M059J (cell line): ENCODE data around the gene CD48. TPM values are rescaled to one million over a fixed set of nuclear protein-coding genes. Genes with fewer than 3 reads are reported as not detected.

Source experiments
- DNase-seq: peaks from one replicate; pipeline ENCODE4 v3.0.0-alpha.2; 2012; ENCODE audit warnings: low read depth
- total RNA-seq: library from RNA; depleted of rRNA; stranded (reverse); fragments of >200 nt; shearing (Covaris generic); gene quantifications from 2 replicates; pipeline ENCODE4 v1.2.3, GENCODE V29; 2014; rRNA removed

The CD48 gene
- total RNA-seq, 1 experiment from 2014 or later: 0.05 TPM

DNA sequence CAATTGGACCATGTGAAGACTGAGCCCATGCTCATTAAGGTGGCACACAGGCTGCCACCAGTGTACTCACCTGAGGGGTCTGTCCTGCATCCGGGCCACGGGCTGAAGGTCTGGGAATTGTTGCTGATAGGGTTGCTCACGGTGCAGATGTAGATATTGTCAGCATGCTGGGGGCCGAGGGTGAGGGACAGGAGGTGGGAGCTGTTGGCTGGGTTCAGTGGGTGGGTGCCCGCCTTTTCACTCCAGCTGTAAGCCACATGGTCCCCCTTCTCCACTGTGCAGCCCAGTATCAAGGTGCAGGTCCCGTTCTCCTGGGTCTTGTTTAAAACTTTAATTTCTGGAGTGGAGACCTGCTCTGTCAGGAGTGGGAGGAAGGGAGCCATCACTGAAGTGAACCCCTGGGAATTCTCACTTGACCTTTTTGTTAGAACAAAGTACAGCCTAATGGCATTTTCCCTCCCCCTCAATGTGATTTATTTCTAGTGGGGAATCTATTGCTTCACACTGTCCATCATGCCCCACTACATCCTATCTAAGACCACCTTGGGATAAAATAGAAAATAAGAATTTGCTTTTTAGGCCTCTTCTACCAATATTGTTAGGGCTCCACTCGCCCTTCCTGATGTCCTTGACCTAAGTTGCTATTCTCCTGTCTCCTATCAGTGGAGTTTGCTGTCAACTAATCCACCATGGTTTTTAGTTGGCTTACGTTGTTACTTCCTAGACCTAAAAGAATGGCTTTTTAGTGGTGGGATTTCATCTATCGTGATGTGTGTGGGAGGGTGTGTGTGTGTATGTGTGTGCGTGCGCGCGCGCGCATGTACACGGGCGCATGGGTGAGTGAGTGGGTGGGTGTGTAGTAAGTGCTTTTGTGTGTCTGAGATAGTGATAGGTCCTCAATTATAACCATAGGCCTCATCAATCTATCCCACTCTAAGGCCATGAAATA is 76.8 kb downstream of the CD48 start:
- DNase-seq: no peak

DNA sequence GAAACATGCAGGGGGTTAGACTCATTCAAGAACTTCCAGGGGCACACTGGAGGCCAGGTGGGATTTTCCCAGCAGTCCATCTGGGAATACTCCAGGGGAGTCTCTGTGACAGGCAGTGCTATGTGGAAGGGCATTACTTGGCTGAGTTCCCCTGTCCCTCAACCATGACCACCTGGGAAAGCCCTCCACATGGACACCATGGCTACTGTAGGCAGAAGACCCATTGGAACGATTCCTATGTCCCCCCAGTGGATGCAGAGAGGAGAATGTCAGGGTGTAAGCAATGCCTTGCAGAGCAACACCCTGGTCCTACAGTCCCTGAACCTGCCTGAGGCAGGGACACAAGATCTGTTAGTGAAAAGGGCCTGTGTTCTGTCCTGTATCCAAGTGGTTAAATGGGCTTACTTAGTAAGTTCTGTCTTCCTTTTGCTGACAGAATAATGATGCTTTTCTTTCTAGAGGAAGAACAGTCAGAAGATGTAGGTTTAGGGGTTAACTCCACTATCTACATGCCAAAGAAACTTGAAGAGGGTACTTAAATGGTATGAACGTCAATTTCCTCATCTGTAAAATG is 78.2 kb downstream of the CD48 start:
- DNase-seq: no peak

GRCh38 chr1:160631983-160632625 is 79.5 kb downstream of the CD48 start:
- no peak for DNase-seq

GRCh38 chr1:160630523-160631451 is 80.8 kb downstream of the CD48 start:
- DNase-seq: no peak

DNA sequence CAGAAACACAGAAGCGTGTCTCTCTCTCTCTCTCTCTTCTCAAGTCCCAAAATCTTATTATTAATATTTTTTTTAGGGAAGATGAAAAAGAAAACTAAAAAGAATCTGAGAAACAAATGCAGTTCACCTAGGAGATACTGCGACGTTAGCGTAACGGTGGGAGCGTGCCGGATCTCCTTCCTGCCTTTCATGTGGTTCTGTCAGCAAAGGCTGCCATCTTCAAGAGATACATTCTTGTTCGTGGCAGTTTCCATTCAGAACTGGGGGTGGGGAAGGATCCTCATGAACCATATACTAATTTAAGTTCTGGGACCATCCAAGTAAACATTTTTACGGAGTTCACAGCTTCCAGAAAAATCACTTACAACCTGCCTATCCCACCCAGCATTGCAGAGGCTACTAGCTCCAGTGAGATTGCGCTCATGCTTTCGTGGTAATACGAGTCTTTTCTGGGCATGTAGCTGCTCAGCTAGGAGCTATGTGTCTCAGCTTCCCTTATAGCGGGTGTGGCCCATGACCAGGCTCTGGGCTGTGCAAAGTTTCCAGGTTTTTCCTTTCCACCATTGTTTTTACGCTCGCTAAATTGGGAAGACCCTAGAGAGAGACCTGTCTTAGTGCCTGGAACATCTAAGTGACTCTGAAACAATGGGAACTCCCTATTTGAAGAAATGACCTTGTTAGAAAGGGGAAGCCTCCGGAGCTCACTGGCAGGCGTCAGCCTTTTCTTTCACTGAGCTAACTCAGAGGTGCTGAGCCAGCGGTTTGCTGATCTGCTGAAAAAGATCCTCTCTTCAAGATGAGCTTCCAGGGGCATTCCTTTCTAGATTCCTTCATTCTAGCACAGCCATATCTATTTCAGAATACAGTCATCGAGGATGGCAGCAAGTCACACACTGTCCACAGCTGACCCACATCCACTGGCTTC is 82.1 kb downstream of the CD48 start:
- DNase-seq: no peak

- DNase-seq: no peak
These were observed 82.8 kb downstream of the CD48 start for GRCh38 chr1:160628799-160629263.

Other genes with a start within 250 kb of the CD48 start
- gene SLAMF6, start 188.6 kb downstream of the CD48 start, total RNA-seq: not detected in 2 replicates
- not detected in 2 replicates for gene CD84, start 132.3 kb downstream of the CD48 start, total RNA-seq
- gene SLAMF1, start 64.8 kb downstream of the CD48 start, total RNA-seq: not detected in 2 replicates
- gene SLAMF7, start 27.4 kb upstream of the CD48 start, total RNA-seq: 3.9 and 7.8 TPM in 2 replicates
- not detected in 2 replicates for gene LY9, start 84.4 kb upstream of the CD48 start, total RNA-seq
- not detected in 2 replicates for gene CD244, start 151.1 kb upstream of the CD48 start, total RNA-seq
- gene ITLN1, start 173.4 kb upstream of the CD48 start, total RNA-seq: not detected in 2 replicates
- not detected in 2 replicates for gene ITLN2, start 243.0 kb upstream of the CD48 start, total RNA-seq